HepG2 (cell line): ENCODE results near the gene KCNQ1OT1. TPM values are rescaled to one million over a fixed set of nuclear protein-coding genes. Genes with fewer than 3 reads are reported as not detected.

ENCODE experiments used
- ATAC-seq: fragments of 200-7000 bp; cut with Tn5 transposase; 3 replicates; pipeline ENCODE4 v1.9.1; 2020; ENCODE audit warnings: mild to moderate bottlenecking, moderate library complexity
- BruUV-seq: library from RNA; stranded (reverse); fragments of 400-500 nt; replicated peaks from 2 replicates; lab custom pipeline; 2021; lab: Mats Ljungman, UMichigan
- CTCF ChIA-PET: fragments of 300-600 bp; formaldehyde crosslinking; extraction: SDS; loops from one replicate; lab custom pipeline; 2021; ENCODE audit warnings: low total read pairs, inconsistent platforms, low intra/inter-chr PET ratio; lab: Yijun Ruan, JAX
- POLR2A ChIA-PET: fragments of 350-600 bp; sonication (Branson Sonifier 250); formaldehyde crosslinking; loops from one replicate; lab custom pipeline; 2020; ENCODE audit warnings: antibody characterized with exemption, inconsistent platforms; lab: Yijun Ruan, JAX
- DNase-seq: peaks from one replicate; pipeline ENCODE4 v3.0.0-alpha.2; 2015; ENCODE audit warnings: low spot score
- FAIRE-seq: peaks from 3 replicates; lab custom pipeline; 2011; peaks lifted over from hg19 to GRCh38; lab: Jason Lieb, UNC
- H2AFZ ChIP-seq: one replicate; pipeline ENCODE4 v1.6.1; 2011; ENCODE audit warnings: low read length, inconsistent platforms
- H3K27ac ChIP-seq: fragments of 300-600 bp; 3 replicates; pipeline ENCODE4 v1.8.0; 2011; ENCODE audit warnings: mixed run types, mild to moderate bottlenecking, mixed read lengths, low read length, inconsistent platforms; ENCODE audit not compliant: insufficient read depth; ENCODE audit errors: extremely low read length
- H3K27me3 ChIP-seq, 2 experiments: fragments of 200-600 bp in 1 of 2; 2 replicates in 1 of 2; 3 replicates in 1 of 2; pipeline versions ENCODE4 v1.6.0 to v1.8.0; 2011; ENCODE audit warnings: low read length in 2 of 2, mild to moderate bottlenecking in 2 of 2, moderate library complexity in 2 of 2, inconsistent platforms in 1 of 2; ENCODE audit not compliant: insufficient read depth in 2 of 2, control insufficient read depth in 1 of 2
- H3K36me3 ChIP-seq, 2 experiments: fragments of 200-600 bp in 1 of 2; replicated peaks in 1 of 2; 2 replicates in 1 of 2; 3 replicates in 1 of 2; pipeline versions ENCODE4 v1.5.1 to v1.8.0; 2011; ENCODE audit warnings: low read length in 2 of 2, inconsistent platforms in 1 of 2; ENCODE audit not compliant: insufficient read depth in 2 of 2, control insufficient read depth in 1 of 2
- H3K4me1 ChIP-seq: 2 replicates; pipeline ENCODE4 v1.5.1; 2012; ENCODE audit warnings: low read length, inconsistent platforms; ENCODE audit not compliant: insufficient read depth
- H3K4me2 ChIP-seq: 2 replicates; pipeline ENCODE4 v1.6.0; 2011; ENCODE audit warnings: low read depth, low read length, inconsistent platforms
- H3K4me3 ChIP-seq, 3 experiments: fragments of 200-600 bp in 1 of 3; sonication (generic), shearing (Covaris generic) in 1 of 3; replicated peaks in 1 of 3; 2 replicates each; pipeline ENCODE4 v1.5.1; 2011 to 2016; ENCODE audit warnings: low read length in 3 of 3, inconsistent platforms in 2 of 3, low read depth in 2 of 3, mild to moderate bottlenecking in 2 of 3, control low read depth in 1 of 3, mixed read lengths in 1 of 3; ENCODE audit not compliant: insufficient read depth in 1 of 3
- H3K79me2 ChIP-seq: one replicate; pipeline ENCODE4 v1.6.1; 2011; ENCODE audit warnings: low read length, inconsistent platforms; ENCODE audit not compliant: insufficient read depth
- H3K9ac ChIP-seq: 2 replicates; pipeline ENCODE4 v1.6.0; 2011; ENCODE audit warnings: mild to moderate bottlenecking, low read depth, low read length, inconsistent platforms; ENCODE audit not compliant: insufficient read depth
- H3K9me3 ChIP-seq: 2 replicates; pipeline ENCODE4 v1.5.1; 2012; ENCODE audit warnings: mild to moderate bottlenecking, low read length
- H4K20me1 ChIP-seq: 2 replicates; pipeline ENCODE4 v1.6.0; 2011; ENCODE audit warnings: inconsistent platforms, mild to moderate bottlenecking, low read length, moderate library complexity; ENCODE audit not compliant: insufficient read depth
- HNRNPL ChIP-seq: fragments of 200-400 bp; formaldehyde crosslinking; IDR thresholded peaks from 2 replicates; pipeline ENCODE4 v1.6.1; 2017; ENCODE audit warnings: mild to moderate bottlenecking, low read depth, low read length
- KAT8 ChIP-seq: IDR thresholded peaks from 2 replicates; pipeline ENCODE4 v1.6.1; 2016; ENCODE audit warnings: missing genetic modification reagents, missing compliant biosample characterization
- ZNF570 ChIP-seq: sonication (generic); formaldehyde crosslinking; IDR thresholded peaks from 2 replicates; pipeline ENCODE4 v1.4.0; 2020; ENCODE audit warnings: mild to moderate bottlenecking, missing genetic modification reagents, borderline replicate concordance
- WGBS: methylation state at CpG from one replicate; pipeline ENCODE4 v1.1.6; 2017; ENCODE audit warnings: low lambda C conversion rate; 5-methylcytosine and 5-hydroxymethylcytosine counted together
- in situ Hi-C: cut with HindIII; loops from 2 replicates; pipeline ENCODE4 v1.10.0; 2017; ENCODE audit warnings: low pct_unique_long_range_greater_than_20kb; ENCODE audit not compliant: extremely low pct_ligation_motif_present
- intact Hi-C: fragments of 100-400 bp; cut with micrococcal nuclease; formaldehyde crosslinking; loops from one replicate; pipeline ENCODE4 v1.10.0; 2022; ENCODE audit not compliant: unreplicated experiment
- polyA plus RNA-seq, 8 experiments: library from polyadenylated mRNA; depleted of rRNA in 3 of 8; stranded (reverse) in 7 of 8; unstranded in 1 of 8; fragments of >200 nt; fragmentation: Illumina TruSeq in 4 of 8; extraction: Trizol in 4 of 8; gene quantifications; 2 replicates each; pipeline versions ENCODE4 v1.2.1 to v1.2.3, GENCODE V29; 2011 to 2016; ENCODE audit warnings: low read depth in 4 of 8, missing spikeins in 1 of 8, mixed read lengths in 1 of 8; ENCODE audit not compliant: insufficient read depth in 1 of 8
- total RNA-seq, 5 experiments: library from RNA; depleted of rRNA; stranded (reverse); fragments of >200 nt; fragmentation: Illumina TruSeq; extraction: Trizol; gene quantifications; 2 replicates each; pipeline ENCODE4 v1.2.3, GENCODE V29; 2016; ENCODE audit warnings: low read depth in 1 of 5
- TF ChIP-seq, protein P1 (sequence below): sonication (generic); formaldehyde crosslinking; IDR thresholded peaks from 2 replicates; pipeline ENCODE4 v1.4.0; 2020; ENCODE audit warnings: missing genetic modification reagents
- TF ChIP-seq, protein P2 (sequence below): fragments of 450-650 bp; IDR thresholded peaks from 2 replicates; pipeline ENCODE4 v1.6.1; 2017

The KCNQ1OT1 gene
- total and polyA plus RNA-seq, 2 of the 13 experiments (the other 11 are each of a cell fraction or from before 2014, with no cell fraction given) = 1.3 to 18.9 TPM

DNA sequence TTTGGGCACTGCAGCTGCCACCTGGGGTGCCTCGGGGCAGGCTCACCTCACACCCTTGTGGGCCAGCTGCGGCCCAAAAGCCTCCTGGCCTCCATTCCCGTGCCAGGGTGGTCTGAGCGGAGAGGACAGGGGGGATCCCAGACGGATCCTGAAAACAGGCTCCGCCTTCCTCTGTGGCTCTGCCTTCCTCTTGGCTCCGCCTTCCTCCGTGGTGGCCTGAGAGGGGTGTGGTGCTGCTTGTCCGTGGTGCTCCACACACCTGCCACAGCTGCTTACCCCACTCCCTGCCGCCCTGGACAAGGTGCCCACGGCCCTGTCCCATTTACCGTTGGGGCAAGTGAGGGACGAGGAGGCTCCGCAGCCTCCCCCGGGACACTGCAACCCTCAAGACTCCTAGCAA lies 23.2 kb upstream of the KCNQ1OT1 start:
- WGBS = 81% methylated on average over 9 of the region's 15 CpGs
- Histone ChIP-seq H3K9me3 (no peaks in the 10 kb centered on the region), H3K79me2 (peaks cover 20% of the 10 kb centered on the region), H3K27me3 (peaks cover 8 to 43% of the 10 kb centered on the region in 2 experiments; a peak in 4 of 5 replicates), H3K27ac (no peak overlapping the region), H4K20me1 (no peaks in the 10 kb centered on the region), H3K9ac (no peak overlapping the region), H3K4me3 (no peak overlapping the region)
- ChIA-PET POLR2A (interaction anchor here (1.5 to 7.3 kb wide), 4 partner anchors 7 to 28 kb away, joined by 6 to 88 read pairs (median 19); partner anchors contain the start of gene KCNQ1OT1), CTCF (no interaction called here)
- no TSS peak for BruUV-seq
- in situ Hi-C loops = no loop called here
- no peak for ATAC-seq
- TF ChIP-seq, protein P1, sequence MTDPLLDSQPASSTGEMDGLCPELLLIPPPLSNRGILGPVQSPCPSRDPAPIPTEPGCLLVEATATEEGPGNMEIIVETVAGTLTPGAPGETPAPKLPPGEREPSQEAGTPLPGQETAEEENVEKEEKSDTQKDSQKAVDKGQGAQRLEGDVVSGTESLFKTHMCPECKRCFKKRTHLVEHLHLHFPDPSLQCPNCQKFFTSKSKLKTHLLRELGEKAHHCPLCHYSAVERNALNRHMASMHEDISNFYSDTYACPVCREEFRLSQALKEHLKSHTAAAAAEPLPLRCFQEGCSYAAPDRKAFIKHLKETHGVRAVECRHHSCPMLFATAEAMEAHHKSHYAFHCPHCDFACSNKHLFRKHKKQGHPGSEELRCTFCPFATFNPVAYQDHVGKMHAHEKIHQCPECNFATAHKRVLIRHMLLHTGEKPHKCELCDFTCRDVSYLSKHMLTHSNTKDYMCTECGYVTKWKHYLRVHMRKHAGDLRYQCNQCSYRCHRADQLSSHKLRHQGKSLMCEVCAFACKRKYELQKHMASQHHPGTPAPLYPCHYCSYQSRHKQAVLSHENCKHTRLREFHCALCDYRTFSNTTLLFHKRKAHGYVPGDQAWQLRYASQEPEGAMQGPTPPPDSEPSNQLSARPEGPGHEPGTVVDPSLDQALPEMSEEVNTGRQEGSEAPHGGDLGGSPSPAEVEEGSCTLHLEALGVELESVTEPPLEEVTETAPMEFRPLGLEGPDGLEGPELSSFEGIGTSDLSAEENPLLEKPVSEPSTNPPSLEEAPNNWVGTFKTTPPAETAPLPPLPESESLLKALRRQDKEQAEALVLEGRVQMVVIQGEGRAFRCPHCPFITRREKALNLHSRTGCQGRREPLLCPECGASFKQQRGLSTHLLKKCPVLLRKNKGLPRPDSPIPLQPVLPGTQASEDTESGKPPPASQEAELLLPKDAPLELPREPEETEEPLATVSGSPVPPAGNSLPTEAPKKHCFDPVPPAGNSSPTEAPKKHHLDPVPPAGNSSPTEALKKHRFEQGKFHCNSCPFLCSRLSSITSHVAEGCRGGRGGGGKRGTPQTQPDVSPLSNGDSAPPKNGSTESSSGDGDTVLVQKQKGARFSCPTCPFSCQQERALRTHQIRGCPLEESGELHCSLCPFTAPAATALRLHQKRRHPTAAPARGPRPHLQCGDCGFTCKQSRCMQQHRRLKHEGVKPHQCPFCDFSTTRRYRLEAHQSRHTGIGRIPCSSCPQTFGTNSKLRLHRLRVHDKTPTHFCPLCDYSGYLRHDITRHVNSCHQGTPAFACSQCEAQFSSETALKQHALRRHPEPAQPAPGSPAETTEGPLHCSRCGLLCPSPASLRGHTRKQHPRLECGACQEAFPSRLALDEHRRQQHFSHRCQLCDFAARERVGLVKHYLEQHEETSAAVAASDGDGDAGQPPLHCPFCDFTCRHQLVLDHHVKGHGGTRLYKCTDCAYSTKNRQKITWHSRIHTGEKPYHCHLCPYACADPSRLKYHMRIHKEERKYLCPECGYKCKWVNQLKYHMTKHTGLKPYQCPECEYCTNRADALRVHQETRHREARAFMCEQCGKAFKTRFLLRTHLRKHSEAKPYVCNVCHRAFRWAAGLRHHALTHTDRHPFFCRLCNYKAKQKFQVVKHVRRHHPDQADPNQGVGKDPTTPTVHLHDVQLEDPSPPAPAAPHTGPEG (CRISPR knock-in tag) = no peak
- TF ChIP-seq, protein P2, sequence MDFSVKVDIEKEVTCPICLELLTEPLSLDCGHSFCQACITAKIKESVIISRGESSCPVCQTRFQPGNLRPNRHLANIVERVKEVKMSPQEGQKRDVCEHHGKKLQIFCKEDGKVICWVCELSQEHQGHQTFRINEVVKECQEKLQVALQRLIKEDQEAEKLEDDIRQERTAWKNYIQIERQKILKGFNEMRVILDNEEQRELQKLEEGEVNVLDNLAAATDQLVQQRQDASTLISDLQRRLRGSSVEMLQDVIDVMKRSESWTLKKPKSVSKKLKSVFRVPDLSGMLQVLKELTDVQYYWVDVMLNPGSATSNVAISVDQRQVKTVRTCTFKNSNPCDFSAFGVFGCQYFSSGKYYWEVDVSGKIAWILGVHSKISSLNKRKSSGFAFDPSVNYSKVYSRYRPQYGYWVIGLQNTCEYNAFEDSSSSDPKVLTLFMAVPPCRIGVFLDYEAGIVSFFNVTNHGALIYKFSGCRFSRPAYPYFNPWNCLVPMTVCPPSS = no peak
- TF ChIP-seq ZNF570 = no peak
- TF ChIP-seq KAT8 (CRISPR knock-in tag) = no peak
- TF ChIP-seq HNRNPL = 0 out of 2 replicates have a peak, but pooled peaks have one; percentile 59
- TF ChIP-seq, all 625 proteins: peak for 1
- Histone ChIP-seq H3K36me3 (no peaks in the 10 kb centered on the region), H3K4me1 (peaks cover 88% of the 10 kb centered on the region), H2AFZ (no peak overlapping the region), H3K4me2 (no peak overlapping the region)
- intact Hi-C loops = no loop called here
- no peak for FAIRE-seq
- no peak for DNase-seq
